C4-2B (cell line): ENCODE results near the gene CARMIL1.

Source experiments
- CTCF ChIP-seq: fragments of 450-650 bp; conservative IDR thresholded peaks from 2 replicates; pipeline ENCODE4 v1.5.1; 2017; ENCODE audit warnings: mild to moderate bottlenecking
- ZFX ChIP-seq: fragments of 450-650 bp; IDR thresholded peaks from 2 replicates; pipeline ENCODE4 v1.6.1; 2017

- no peak for TF ChIP-seq CTCF
- TF ChIP-seq ZFX, result no peak
Measured at GRCh38 chr6:25472906-25473305, 193.7 kb downstream of the CARMIL1 start.
